Inflammatory macrophage treated with lipopolysaccharide for 1 hour (primary cell): Measurements from ENCODE around the gene ELMO2.

Experiments
- DNase-seq, 2 donors: peaks; one replicate each; pipeline ENCODE4 v3.0.0-alpha.2; 2020 to 2022

Gene ELMO2

GRCh38 chr20:46330831-46331371 lies 75.5 kb downstream of the ELMO2 start:
- no peak for DNase-seq

- no peak for DNase-seq
Observed at GRCh38 chr20:46330072-46330763, 76.2 kb downstream of the ELMO2 start.

- DNase-seq = no peak
Observed at GRCh38 chr20:46328200-46328882, 78.1 kb downstream of the ELMO2 start.

- DNase-seq = no peak
Observed at GRCh38 chr20:46327557-46327956, 78.9 kb downstream of the ELMO2 start.

GRCh38 chr20:46325789-46326188 lies 80.6 kb downstream of the ELMO2 start:
- no peak for DNase-seq

GRCh38 chr20:46324960-46325703 lies 81.3 kb downstream of the ELMO2 start:
- DNase-seq = peak; percentile 18 to 50

- no peak for DNase-seq
Observed at GRCh38 chr20:46324379-46324778, 82.0 kb downstream of the ELMO2 start.

- DNase-seq = no peak
Observed at GRCh38 chr20:46323557-46323956, 82.9 kb downstream of the ELMO2 start.

GRCh38 chr20:46322641-46323040 lies 83.8 kb downstream of the ELMO2 start:
- no peak for DNase-seq

GRCh38 chr20:46317685-46318177 lies 88.7 kb downstream of the ELMO2 start:
- no peak for DNase-seq

GRCh38 chr20:46316984-46317684 lies 89.3 kb downstream of the ELMO2 start:
- DNase-seq = no peak
